Liver (tissue), 9 donors: Measurements from ENCODE around the gene SOX5. TPM values are rescaled to one million over a fixed set of nuclear protein-coding genes. Genes with fewer than 3 reads are reported as not detected.

Source experiments
- DNase-seq: peaks from one replicate; pipeline ENCODE4 v3.0.0-alpha.2; 2017; ENCODE audit warnings: low spot score
- H3K27ac ChIP-seq, 2 donors: one replicate each; pipeline ENCODE4 v1.7.0; 2013; ENCODE audit warnings: inconsistent platforms in 2 of 2, low read length in 2 of 2, control low read depth in 1 of 2, low read depth in 1 of 2, mild to moderate bottlenecking in 1 of 2
- H3K27me3 ChIP-seq, 4 donors: one replicate each; pipeline versions ENCODE4 v1.6.1 to v1.7.0; 2013; ENCODE audit warnings: low read length in 3 of 4, inconsistent platforms in 1 of 4, mild to moderate bottlenecking in 1 of 4, moderate library complexity in 1 of 4; ENCODE audit not compliant: control insufficient read depth in 4 of 4, insufficient read depth in 4 of 4
- H3K36me3 ChIP-seq, 4 donors: one replicate each; pipeline versions ENCODE4 v1.6.1 to v1.7.0; 2013; ENCODE audit warnings: low read length in 3 of 4, mild to moderate bottlenecking in 3 of 4, low read depth in 1 of 4, moderate library complexity in 1 of 4; ENCODE audit not compliant: control insufficient read depth in 4 of 4, insufficient read depth in 3 of 4
- H3K4me1 ChIP-seq, 4 donors: one replicate each; pipeline versions ENCODE4 v1.6.1 to v1.7.0; 2013; ENCODE audit warnings: low read length in 3 of 4, mild to moderate bottlenecking in 3 of 4, moderate library complexity in 1 of 4; ENCODE audit not compliant: control insufficient read depth in 4 of 4, insufficient read depth in 4 of 4
- H3K4me3 ChIP-seq, 3 donors: one replicate each; pipeline versions ENCODE4 v1.6.1 to v1.7.0; 2013; ENCODE audit warnings: low read length in 3 of 3, control low read depth in 1 of 3, low read depth in 1 of 3, mild to moderate bottlenecking in 1 of 3
- H3K9ac ChIP-seq, 2 donors: one replicate each; pipeline ENCODE4 v1.7.0; 2013; ENCODE audit warnings: low read length in 2 of 2, mild to moderate bottlenecking in 2 of 2, moderate library complexity in 2 of 2, control low read depth in 1 of 2, low read depth in 1 of 2
- H3K9me3 ChIP-seq, 4 donors: one replicate each; pipeline versions ENCODE4 v1.6.1 to v1.7.0; 2013; ENCODE audit warnings: low read length in 3 of 4; ENCODE audit not compliant: control insufficient read depth in 4 of 4
- ATF3 ChIP-seq: IDR thresholded peaks from 2 replicates; pipeline ENCODE4 v1.6.1; 2016; ENCODE audit warnings: antibody characterized with exemption
- CTCF ChIP-seq: fragments of 150-350 bp; IDR thresholded peaks from 2 replicates; pipeline ENCODE4 v1.5.1; 2017; ENCODE audit warnings: improper control_type of control experiment, low read depth, low read length; ENCODE audit not compliant: missing input control
- EGR1 ChIP-seq, 2 donors: IDR thresholded peaks; 2 replicates each; pipeline ENCODE4 v1.6.1; 2016 to 2018; ENCODE audit warnings: antibody characterized with exemption in 2 of 2, low read depth in 2 of 2
- FOXA1 ChIP-seq: IDR thresholded peaks from 2 replicates; pipeline ENCODE4 v1.6.1; 2016; ENCODE audit warnings: antibody characterized with exemption
- FOXA2 ChIP-seq: IDR thresholded peaks from 2 replicates; pipeline ENCODE4 v1.6.1; 2016; ENCODE audit warnings: antibody characterized with exemption
- GABPA ChIP-seq, 2 donors: IDR thresholded peaks in 1 of 2; conservative IDR thresholded peaks in 1 of 2; 2 replicates each; pipeline ENCODE4 v1.6.1; 2016; ENCODE audit warnings: antibody characterized with exemption in 2 of 2, mild to moderate bottlenecking in 1 of 2, moderate library complexity in 1 of 2
- HNF4A ChIP-seq, 2 donors: conservative IDR thresholded peaks; 2 replicates each; pipeline ENCODE4 v1.6.1; 2016; ENCODE audit warnings: antibody characterized with exemption in 2 of 2, mild to moderate bottlenecking in 2 of 2
- HNF4G ChIP-seq: IDR thresholded peaks from 2 replicates; pipeline ENCODE4 v1.6.1; 2016; ENCODE audit warnings: antibody characterized with exemption
- JUND ChIP-seq, 2 donors: IDR thresholded peaks; 2 replicates each; pipeline ENCODE4 v1.6.1; 2016; ENCODE audit warnings: antibody characterized with exemption in 2 of 2
- MAX ChIP-seq: IDR thresholded peaks from 2 replicates; pipeline ENCODE4 v1.6.1; 2016; ENCODE audit warnings: antibody characterized with exemption
- NR2F2 ChIP-seq: IDR thresholded peaks from 2 replicates; pipeline ENCODE4 v1.6.1; 2016; ENCODE audit warnings: antibody characterized with exemption
- RAD21 ChIP-seq, 2 donors: IDR thresholded peaks; 2 replicates each; pipeline ENCODE4 v1.6.1; 2016; ENCODE audit warnings: antibody characterized with exemption in 2 of 2, mild to moderate bottlenecking in 2 of 2
- REST ChIP-seq: IDR thresholded peaks from 2 replicates; pipeline ENCODE4 v1.6.1; 2016; ENCODE audit warnings: antibody characterized with exemption, mild to moderate bottlenecking
- RXRA ChIP-seq, 2 donors: IDR thresholded peaks; 2 replicates each; pipeline ENCODE4 v1.6.1; 2017 to 2018; ENCODE audit warnings: antibody characterized with exemption in 2 of 2, mild to moderate bottlenecking in 1 of 2
- SP1 ChIP-seq: IDR thresholded peaks from 2 replicates; pipeline ENCODE4 v1.6.1; 2018; ENCODE audit warnings: antibody characterized with exemption, mild to moderate bottlenecking
- TAF1 ChIP-seq: conservative IDR thresholded peaks from 2 replicates; pipeline ENCODE4 v1.6.1; 2016; ENCODE audit warnings: antibody characterized with exemption, mild to moderate bottlenecking
- YY1 ChIP-seq: IDR thresholded peaks from 2 replicates; pipeline ENCODE4 v1.6.1; 2016; ENCODE audit warnings: antibody characterized with exemption, mild to moderate bottlenecking
- ZBTB33 ChIP-seq: IDR thresholded peaks from 2 replicates; pipeline ENCODE4 v1.6.1; 2016; ENCODE audit warnings: antibody characterized with exemption
- WGBS: extraction: QIAGEN DNeasy Blood & Tissue Kit; methylation state at CpG from one replicate; pipeline ENCODE4 v1.1.7; 2013; 5-methylcytosine and 5-hydroxymethylcytosine counted together
- polyA plus RNA-seq, 2 donors: library from polyadenylated mRNA; stranded (reverse) in 1 of 2; unstranded in 1 of 2; fragments of 200-250 nt in 1 of 2; fragments of >200 nt in 1 of 2; fragmentation: Nextera tagmentation in 1 of 2; extraction: Ambion mirVana in 1 of 2; gene quantifications; one replicate each; pipeline versions ENCODE4 v1.2.1 to v1.2.3, GENCODE V29; 2013 to 2015
- total RNA-seq, 2 donors: library from RNA; depleted of rRNA; stranded (reverse); fragments of >200 nt; gene quantifications; one replicate each; pipeline ENCODE4 v1.2.3, GENCODE V29; 2014
- donor health status: healthy.
- donor health status: healthy.
- donor health status: healthy.
- donor health status: healthy.
- donor health status: healthy.

SOX5 gene
- total and polyA plus RNA-seq, 4 donors, result 2.3 to 42.4 (median 12.3) TPM

GRCh38 chr12:23722655-23723054 lies 226.8 kb downstream of the SOX5 start:
- DNase-seq, result no peak
- 75% methylated on average over 7 of the region's 7 CpGs for WGBS
- no peaks in the 10 kb centered on the region for H3K9me3 ChIP-seq
- H3K4me3 ChIP-seq, result no peak overlapping the region
- H3K27me3 ChIP-seq, result no peaks in the 10 kb centered on the region
- H3K27ac ChIP-seq, result no peak overlapping the region
- no peak overlapping the region for H3K9ac ChIP-seq
- no peaks in the 10 kb centered on the region for H3K4me1 ChIP-seq
- peaks cover 0 to 3% (median 2%) of the 10 kb centered on the region in 4 donors for H3K36me3 ChIP-seq
- no peak for TF ChIP-seq REST
- TF ChIP-seq NR2F2, result no peak
- no peak for TF ChIP-seq SP1
- no peak for TF ChIP-seq EGR1 (IDR thresholded peaks at IDR 0.05; ENCODE audit: low read depth in 2 of 2)
- TF ChIP-seq ATF3, result no peak
- TF ChIP-seq YY1, result no peak
- no peak for TF ChIP-seq MAX
- no peak for TF ChIP-seq JUND (IDR thresholded peaks at IDR 0.05)
- TF ChIP-seq GABPA (IDR thresholded peaks at IDR 0.05 in 1 of 2, conservative IDR thresholded peaks at IDR 0.05 in 1 of 2), result no peak
- no peak for TF ChIP-seq FOXA2
- TF ChIP-seq HNF4A (conservative IDR thresholded peaks at IDR 0.05), result no peak
- no peak for TF ChIP-seq FOXA1
- no peak for TF ChIP-seq RXRA (IDR thresholded peaks at IDR 0.05)
- no peak for TF ChIP-seq HNF4G
- no peak for TF ChIP-seq ZBTB33
- no peak for TF ChIP-seq TAF1
- no peak for TF ChIP-seq CTCF
- TF ChIP-seq RAD21 (IDR thresholded peaks at IDR 0.05), result no peak
